Activated CD8-positive, alpha-beta memory T cell treated with anti-CD3 and anti-CD28 coated beads for 1 hour (primary cell): ENCODE results near the gene CSTPP1.
A peak's percentile ranks its signal among the peaks of the same experiment; 100 is the strongest.
"Not testable (repeated sequence)": the region's sequence is repeated elsewhere in the genome, so short reads cannot be mapped to it uniquely, and the experiment has no call there.

Experiments
- DNase-seq, 2 donors: peaks; one replicate each; pipeline ENCODE4 v3.0.0-alpha.2; 2020; ENCODE audit warnings: low read depth in 1 of 2; ENCODE audit errors: extremely low read depth in 1 of 2

The CSTPP1 gene

GRCh38 chr11:47087801-47088200 lies 151.2 kb downstream of the CSTPP1 start:
- DNase-seq = no peak

DNA sequence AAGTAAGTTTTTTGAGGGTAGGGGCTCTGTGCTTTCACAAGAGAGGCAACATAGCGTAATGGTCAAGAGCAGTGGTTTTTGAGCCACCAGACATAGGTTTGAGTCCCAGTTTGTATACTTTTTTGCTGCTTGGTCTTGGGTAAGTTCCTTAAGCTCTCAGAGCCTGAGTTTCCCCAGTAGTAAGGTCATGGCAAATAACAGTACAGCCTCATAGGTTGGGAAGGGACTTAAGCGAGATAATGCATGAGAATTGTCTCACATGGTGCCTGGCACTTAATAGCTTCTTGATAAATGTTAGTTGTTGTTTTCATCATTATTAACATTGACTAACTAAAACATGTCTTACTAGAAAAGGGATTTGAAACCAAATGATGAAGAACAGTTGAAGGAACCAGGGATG lies 157.0 kb downstream of the CSTPP1 start:
- no peak for DNase-seq

DNA sequence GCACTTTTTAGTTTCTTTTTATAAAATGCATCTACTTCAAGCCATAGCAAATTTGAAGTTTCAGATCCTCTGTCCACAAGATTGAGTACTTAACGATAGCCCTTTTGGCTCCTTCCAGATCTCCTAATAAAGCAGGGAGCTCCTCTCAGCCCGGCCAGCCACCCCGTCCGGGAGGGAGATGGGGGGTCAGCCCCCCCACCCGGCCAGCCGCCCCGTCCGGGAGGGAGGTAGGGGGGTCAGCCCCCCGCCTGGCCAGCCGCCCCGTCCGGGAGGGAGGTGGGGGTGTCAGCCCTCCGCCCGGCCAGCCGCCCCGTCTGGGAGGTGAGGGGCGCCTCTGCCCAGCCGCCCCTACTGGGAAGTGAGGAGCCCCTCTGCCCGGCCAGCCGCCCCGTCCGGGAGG lies 160.3 kb downstream of the CSTPP1 start:
- DNase-seq = not testable (repeated sequence)

DNA sequence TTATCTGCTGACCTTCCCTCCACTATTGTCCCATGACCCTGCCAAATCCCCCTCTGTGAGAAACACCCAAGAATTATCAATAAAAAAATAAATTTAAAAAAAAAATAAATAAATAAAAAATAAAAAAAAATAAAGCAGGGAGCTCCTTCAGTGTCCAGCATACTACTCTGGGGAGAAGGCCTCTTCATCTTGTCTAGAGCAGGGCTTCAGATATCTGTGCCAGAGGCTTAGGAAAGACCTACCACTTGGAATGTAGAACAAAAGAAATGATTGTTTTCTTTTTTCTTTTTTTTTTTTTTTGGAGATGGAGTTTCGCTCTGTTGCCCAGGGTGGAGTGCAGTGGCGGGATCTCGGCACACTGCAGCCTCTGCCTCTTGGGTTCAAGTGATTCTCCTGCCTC lies 161.7 kb downstream of the CSTPP1 start:
- not testable (repeated sequence) for DNase-seq

- no peak for DNase-seq
Measured at GRCh38 chr11:47099214-47099917, 162.8 kb downstream of the CSTPP1 start.

GRCh38 chr11:47099918-47100315 lies 163.4 kb downstream of the CSTPP1 start:
- no peak for DNase-seq

GRCh38 chr11:47101406-47101805 lies 164.8 kb downstream of the CSTPP1 start:
- no peak for DNase-seq

- no peak for DNase-seq
Measured at GRCh38 chr11:47104261-47104950, 167.8 kb downstream of the CSTPP1 start.

DNA sequence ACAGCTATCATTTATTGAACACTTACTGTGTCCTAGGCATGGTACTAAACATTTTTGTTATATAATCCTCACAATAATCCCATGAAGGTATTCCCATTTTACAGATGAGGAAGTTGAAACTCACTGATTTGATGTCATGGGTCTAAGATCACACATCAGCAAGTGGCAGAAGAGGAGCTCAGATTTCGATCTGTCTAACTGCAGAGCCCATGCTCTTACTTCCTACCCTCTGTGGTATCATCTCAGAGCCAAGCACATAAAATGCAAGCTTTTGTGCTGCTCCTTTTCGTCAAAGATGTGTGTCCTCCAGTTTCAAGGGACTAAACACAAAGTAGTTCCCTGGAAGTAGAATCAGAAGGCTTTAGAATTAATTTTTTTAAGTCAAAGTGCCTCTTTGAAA lies 169.0 kb downstream of the CSTPP1 start:
- no peak for DNase-seq

DNA sequence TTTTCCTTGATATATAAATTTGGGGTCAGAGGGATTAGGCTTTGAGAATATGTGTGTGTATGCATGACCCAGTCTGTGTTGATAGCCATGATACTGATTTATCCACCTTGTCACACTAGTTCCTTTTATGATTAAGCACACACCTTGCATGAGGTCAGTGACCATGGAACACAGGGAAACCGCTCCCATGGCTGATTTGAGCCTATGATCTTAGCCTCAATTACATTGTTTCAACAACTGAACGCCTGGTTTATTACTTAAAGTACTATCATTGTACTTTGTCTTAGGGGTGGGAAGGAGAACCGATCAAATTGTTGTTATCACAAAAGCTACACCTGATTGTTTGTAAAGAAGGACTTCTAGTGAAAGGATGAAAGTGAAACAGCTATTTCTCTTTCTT lies 169.4 kb downstream of the CSTPP1 start:
- no peak for DNase-seq

DNA sequence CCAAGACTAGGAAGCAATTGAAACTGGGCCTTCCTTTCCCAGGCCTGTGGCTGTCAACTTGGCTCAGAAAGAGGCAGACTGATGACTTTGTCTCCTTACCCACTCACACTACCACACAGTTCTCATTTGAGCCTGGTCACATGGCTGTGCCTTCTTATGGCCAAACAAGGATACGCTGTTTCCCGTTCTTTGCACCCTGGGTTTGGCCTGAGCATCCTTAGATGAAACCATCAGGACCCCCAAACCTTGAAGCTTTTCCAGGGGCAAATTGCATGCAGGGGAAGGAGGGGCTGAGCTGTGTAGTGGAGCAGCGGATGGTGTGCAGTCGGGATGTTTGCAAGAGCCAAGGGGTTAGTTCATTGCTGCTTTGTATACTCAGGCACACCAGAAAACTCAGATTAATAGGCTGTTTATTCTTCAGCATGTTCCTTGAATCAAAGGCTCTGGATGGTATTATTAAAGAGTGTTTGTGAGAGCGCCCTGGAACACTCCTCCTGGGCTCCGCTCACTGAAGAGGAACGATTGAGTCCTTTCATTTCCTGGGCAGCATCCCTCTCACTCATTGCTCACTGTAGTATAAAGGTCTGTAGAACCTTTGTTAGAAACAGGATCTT lies 170.3 kb downstream of the CSTPP1 start:
- no peak for DNase-seq

GRCh38 chr11:47107744-47108143 lies 171.2 kb downstream of the CSTPP1 start:
- no peak for DNase-seq

GRCh38 chr11:47108214-47108613 lies 171.7 kb downstream of the CSTPP1 start:
- DNase-seq = no peak

GRCh38 chr11:47109051-47109726 lies 172.6 kb downstream of the CSTPP1 start:
- no peak for DNase-seq

- no peak for DNase-seq
Measured at GRCh38 chr11:47109727-47110246, 173.2 kb downstream of the CSTPP1 start.

GRCh38 chr11:47111318-47111804 lies 174.8 kb downstream of the CSTPP1 start:
- DNase-seq = no peak

DNA sequence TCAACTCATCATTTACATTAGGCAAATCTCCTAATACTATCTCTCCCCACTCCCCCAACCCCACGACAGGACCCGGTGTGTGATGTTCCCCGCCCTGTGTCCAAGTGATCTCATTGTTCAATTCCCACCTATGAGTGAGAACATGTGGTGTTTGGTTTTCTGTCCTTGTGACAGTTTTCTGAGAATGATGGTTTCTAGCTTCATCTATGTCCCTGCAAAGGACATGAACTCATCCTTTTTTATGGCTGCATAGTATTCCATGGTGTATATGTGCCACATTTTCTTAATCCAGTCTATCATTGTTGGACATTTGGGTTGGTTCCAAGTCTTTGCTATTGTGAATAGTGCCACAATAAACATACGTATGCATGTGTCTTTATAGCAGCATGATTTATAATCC lies 176.4 kb downstream of the CSTPP1 start:
- not testable (repeated sequence) for DNase-seq

DNA sequence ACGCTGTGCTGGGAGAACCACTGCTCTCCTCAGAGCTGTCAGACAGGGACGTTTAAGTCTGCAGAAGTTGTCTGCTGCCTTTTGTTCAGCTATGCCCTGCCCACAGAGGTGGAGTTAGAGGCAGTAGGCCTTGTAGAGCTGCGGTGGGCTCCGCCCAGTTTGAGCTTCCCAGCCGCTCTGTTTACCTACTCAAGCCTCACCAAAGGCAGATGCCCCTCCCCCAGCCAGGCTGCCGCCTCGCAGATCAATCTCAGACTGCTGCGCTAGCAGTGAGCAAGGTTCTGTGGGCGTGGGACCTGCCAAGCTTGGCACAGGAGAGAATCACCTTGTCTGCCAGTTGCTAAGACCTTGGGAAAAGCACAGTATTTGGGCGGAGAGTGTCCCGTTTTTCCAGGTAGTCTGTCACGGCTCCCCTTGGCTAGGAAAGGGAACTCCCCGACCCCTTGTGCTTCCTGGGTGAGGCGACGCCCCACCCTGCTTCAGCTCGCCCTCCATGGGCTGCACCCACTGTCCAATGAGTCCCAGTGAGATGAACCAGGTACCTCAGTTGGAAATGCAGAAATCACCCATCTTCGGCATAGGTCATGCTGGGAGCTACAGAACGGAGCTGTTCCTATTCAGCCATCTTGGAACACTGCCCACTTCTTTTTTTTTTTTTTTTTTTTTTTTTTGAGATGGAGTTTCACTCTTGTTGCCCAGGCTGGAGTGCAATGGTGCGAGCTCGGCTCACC lies 182.6 kb downstream of the CSTPP1 start:
- peak in 1 of 2 donors; percentile 3 for DNase-seq

DNA sequence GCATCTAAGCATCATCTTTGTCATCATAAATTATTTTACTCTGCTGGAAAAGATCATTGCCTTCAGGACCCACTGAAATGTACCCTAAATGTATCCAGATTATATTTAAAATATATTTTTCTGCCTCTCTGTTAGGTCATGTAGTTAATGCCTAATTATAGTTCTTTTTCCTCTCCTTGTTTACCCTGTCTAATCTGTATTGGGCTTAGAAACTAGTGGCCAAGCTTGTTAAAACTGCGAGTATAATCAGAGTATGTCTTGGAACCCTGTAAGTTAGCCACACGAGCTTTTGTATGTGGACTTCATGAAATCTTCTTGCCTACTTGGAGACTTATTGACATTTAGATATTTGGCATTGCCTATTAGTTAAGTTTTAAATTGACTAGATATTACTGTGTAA lies 184.5 kb downstream of the CSTPP1 start:
- DNase-seq = no peak

GRCh38 chr11:47121731-47122130 lies 185.2 kb downstream of the CSTPP1 start:
- DNase-seq = no peak
